Measurements from ENCODE around the gene ZNF462.

GRCh38 chr9:107049803-107050184 lies 186.8 kb downstream of the ZNF462 start:
- TF ChIP-seq ZNF274 (CRISPR knock-in tag; IDR thresholded peaks at IDR 0.05) = no peak
- no peak for TF ChIP-seq MAX (IDR thresholded peaks at IDR 0.05)
- no peak for TF ChIP-seq HIVEP1 (CRISPR knock-in tag; IDR thresholded peaks at IDR 0.05)
- TF ChIP-seq RAD51 (IDR thresholded peaks at IDR 0.05; ENCODE audit: borderline replicate concordance) = no peak
- no peak for TF ChIP-seq PCBP2 (optimal IDR thresholded peaks at IDR 0.05; ENCODE audit: low read depth, low read length, poor library complexity, severe bottlenecking)
- TF ChIP-seq ESRRA (CRISPR knock-in tag; IDR thresholded peaks at IDR 0.05; ENCODE audit: low read depth) = no peak
- TF ChIP-seq RAD21 (CRISPR knock-in tag; IDR thresholded peaks at IDR 0.05) = no peak
- no peak for TF ChIP-seq TRAFD1 (CRISPR knock-in tag; IDR thresholded peaks at IDR 0.05; ENCODE audit: borderline replicate concordance)
